SK-N-SH (cell line): ENCODE results near the gene SIM1. TPM values are rescaled to one million over a fixed set of nuclear protein-coding genes. Genes with fewer than 3 reads are reported as not detected.

Source experiments
- CTCF ChIA-PET: fragments of 300-600, 350-600 bp; formaldehyde crosslinking; extraction: SDS; loops from one replicate; lab custom pipeline; 2021; lab: Yijun Ruan, JAX
- POLR2A ChIA-PET: fragments of 350-600 bp; sonication (Branson Sonifier 250); formaldehyde crosslinking; extraction: SDS; loops from one replicate; lab custom pipeline; 2020; ENCODE audit warnings: antibody characterized with exemption, inconsistent platforms; lab: Yijun Ruan, JAX
- DNase-seq: peaks from one replicate; pipeline ENCODE4 v3.0.0; 2012
- H2AFZ ChIP-seq: fragments of 200-600 bp; sonication (generic); 2 replicates; pipeline ENCODE4 v1.8.1; 2016; ENCODE audit warnings: antibody characterized with exemption, mild to moderate bottlenecking, low read depth
- H3F3A ChIP-seq: fragments of 200-600 bp; sonication (generic); replicated peaks from 2 replicates; pipeline ENCODE3; 2016; ENCODE audit warnings: antibody characterized with exemption, mild to moderate bottlenecking; ENCODE audit not compliant: insufficient read depth
- H3K27ac ChIP-seq, 2 experiments: fragments of 200-500 bp in 1 of 2; fragments of 200-600 bp in 1 of 2; sonication (Bioruptor generic) in 1 of 2; sonication (generic), shearing (Covaris generic) in 1 of 2; 2 replicates each; pipeline versions ENCODE4 v1.5.1 to v1.6.1; 2014 to 2016; ENCODE audit warnings: low read depth in 2 of 2, inconsistent platforms in 1 of 2, low read length in 1 of 2, mild to moderate bottlenecking in 1 of 2, mixed read lengths in 1 of 2
- H3K27me3 ChIP-seq: fragments of 200-600 bp; sonication (generic), shearing (Covaris generic); 2 replicates; pipeline ENCODE4 v1.6.1; 2016; ENCODE audit warnings: mixed run types; ENCODE audit not compliant: insufficient read depth
- H3K36me3 ChIP-seq, 2 experiments: fragments of 200-500 bp in 1 of 2; fragments of 200-600 bp in 1 of 2; sonication (Bioruptor generic) in 1 of 2; sonication (generic) in 1 of 2; replicated peaks in 1 of 2; 2 replicates each; pipeline versions ENCODE3 to v1.5.1; 2014 to 2016; ENCODE audit warnings: low read length in 1 of 2, mild to moderate bottlenecking in 1 of 2; ENCODE audit not compliant: insufficient read depth in 2 of 2, control insufficient read depth in 1 of 2
- H3K4me1 ChIP-seq, 2 experiments: fragments of 200-500 bp in 1 of 2; fragments of 200-600 bp in 1 of 2; sonication (Bioruptor generic) in 1 of 2; sonication (generic), shearing (Covaris generic) in 1 of 2; 2 replicates each; pipeline versions ENCODE4 v1.5.1 to v1.6.1; 2014 to 2016; ENCODE audit warnings: low read depth in 1 of 2, low read length in 1 of 2, mixed run types in 1 of 2; ENCODE audit not compliant: insufficient read depth in 2 of 2, control insufficient read depth in 1 of 2
- H3K4me2 ChIP-seq: fragments of 200-600 bp; sonication (generic), shearing (Covaris generic); 2 replicates; pipeline ENCODE4 v1.6.1; 2017; ENCODE audit warnings: mixed run types
- H3K4me3 ChIP-seq, 2 experiments: fragments of 200-500 bp in 1 of 2; fragments of 200-600 bp in 1 of 2; sonication (Bioruptor generic) in 1 of 2; sonication (generic), shearing (Covaris generic) in 1 of 2; 2 replicates each; pipeline versions ENCODE4 v1.5.1 to v1.8.1; 2014 to 2016; ENCODE audit warnings: low read depth in 2 of 2, inconsistent platforms in 1 of 2, low read length in 1 of 2, mild to moderate bottlenecking in 1 of 2, mixed read lengths in 1 of 2, moderate library complexity in 1 of 2
- H3K79me2 ChIP-seq: fragments of 200-600 bp; sonication (generic); 2 replicates; pipeline ENCODE4 v1.8.1; 2017; ENCODE audit warnings: mild to moderate bottlenecking; ENCODE audit not compliant: insufficient read depth
- H3K9ac ChIP-seq: fragments of 200-600 bp; sonication (generic); 2 replicates; pipeline ENCODE4 v1.6.1; 2017; ENCODE audit warnings: mixed run types
- H3K9me2 ChIP-seq: fragments of 200-600 bp; sonication (generic); 2 replicates; pipeline ENCODE4 v1.6.1; 2017; ENCODE audit warnings: mixed run types
- H3K9me3 ChIP-seq: fragments of 200-600 bp; sonication (generic); 2 replicates; pipeline ENCODE4 v1.6.1; 2017; ENCODE audit warnings: mixed run types, mild to moderate bottlenecking, moderate library complexity
- H4K20me1 ChIP-seq: fragments of 200-600 bp; sonication (generic); 2 replicates; pipeline ENCODE4 v1.6.1; 2017; ENCODE audit warnings: mild to moderate bottlenecking, mixed run types; ENCODE audit not compliant: insufficient read depth
- CTCF ChIP-seq: fragments of 200-600 bp; sonication (generic); IDR thresholded peaks from 2 replicates; pipeline ENCODE4 v1.6.1; 2017; ENCODE audit warnings: antibody characterized with exemption, mild to moderate bottlenecking, moderate library complexity
- ELF1 ChIP-seq: IDR thresholded peaks from 2 replicates; pipeline ENCODE4 v1.4.0; 2012
- FOSL2 ChIP-seq: IDR thresholded peaks from 2 replicates; pipeline ENCODE4 v1.4.0; 2012; ENCODE audit warnings: low read depth, mild to moderate bottlenecking, moderate library complexity, borderline replicate concordance
- GABPA ChIP-seq: IDR thresholded peaks from 2 replicates; pipeline ENCODE4 v1.4.0; 2012; ENCODE audit warnings: low read depth, mild to moderate bottlenecking
- JUND ChIP-seq: IDR thresholded peaks from 2 replicates; pipeline ENCODE4 v1.4.0; 2012
- MEF2A ChIP-seq: IDR thresholded peaks from 2 replicates; pipeline ENCODE4 v1.4.0; 2012; ENCODE audit warnings: low read depth, borderline replicate concordance
- RXRA ChIP-seq: IDR thresholded peaks from 2 replicates; pipeline ENCODE4 v1.4.0; 2012; ENCODE audit warnings: low read depth, mild to moderate bottlenecking, borderline replicate concordance
- SIN3A ChIP-seq: IDR thresholded peaks from 2 replicates; pipeline ENCODE4 v1.6.1; 2012; ENCODE audit warnings: low read depth, mild to moderate bottlenecking, low read length, moderate library complexity, borderline replicate concordance
- SMC3 ChIP-seq: IDR thresholded peaks from 2 replicates; pipeline ENCODE4 v1.6.1; 2012; ENCODE audit warnings: low read depth, low read length, improper control_type of control experiment
- TAF1 ChIP-seq: IDR thresholded peaks from 2 replicates; pipeline ENCODE4 v1.6.1; 2012; ENCODE audit warnings: low read depth, mild to moderate bottlenecking, low read length, moderate library complexity, borderline replicate concordance
- USF1 ChIP-seq: IDR thresholded peaks from 2 replicates; pipeline ENCODE4 v1.4.0; 2012; ENCODE audit warnings: low read depth, borderline replicate concordance
- ZBTB33 ChIP-seq: IDR thresholded peaks from 2 replicates; pipeline ENCODE4 v1.4.0; 2012; ENCODE audit warnings: low read depth, borderline replicate concordance
- WGBS: methylation state at CpG from one replicate; pipeline ENCODE4 v1.1.6; 2017; ENCODE audit warnings: low lambda C conversion rate; 5-methylcytosine and 5-hydroxymethylcytosine counted together
- polyA plus RNA-seq, 3 experiments: library from polyadenylated mRNA; depleted of rRNA; stranded (reverse); fragments of >200 nt; gene quantifications; 2 replicates each; pipeline ENCODE4 v1.2.3, GENCODE V29; 2012
- TF ChIP-seq, protein P1 (sequence below): fragments of 150-350 bp; IDR thresholded peaks from 2 replicates; pipeline ENCODE4 v1.6.1; 2017; ENCODE audit warnings: antibody characterized with exemption, low read length, low read depth, borderline replicate concordance

The SIM1 gene
- polyA plus RNA-seq, 1 of the 3 experiments (the other 2 are of a cell fraction), result not detected

GRCh38 chr6:100490065-100490464, 25.3 kb upstream of the SIM1 start:
- H3K4me2 ChIP-seq, result no peak overlapping the region
- H3K9me2 ChIP-seq, result no peaks in the 10 kb centered on the region
- ChIA-PET POLR2A (no interaction called here), CTCF (no interaction called here)
- H3K27me3 ChIP-seq, result peaks cover 36% of the 10 kb centered on the region; the same call in 1 of the 2 replicates
- no peak for TF ChIP-seq FOSL2
- H3F3A ChIP-seq, result no peaks in the 10 kb centered on the region
- H3K4me1 ChIP-seq, result no peaks in the 10 kb centered on the region
- no peak for DNase-seq
- no peak overlapping the region for H3K4me3 ChIP-seq
- H3K27ac ChIP-seq, result no peak overlapping the region
- H4K20me1 ChIP-seq, result no peaks in the 10 kb centered on the region
- H3K36me3 ChIP-seq, result no peaks in the 10 kb centered on the region
- 39% methylated on average over 2 of the region's 2 CpGs for WGBS
- no peaks in the 10 kb centered on the region for H3K9me3 ChIP-seq
- H3K79me2 ChIP-seq, result no peaks in the 10 kb centered on the region
- H2AFZ ChIP-seq, result no peak overlapping the region
- no peak overlapping the region for H3K9ac ChIP-seq

DNA sequence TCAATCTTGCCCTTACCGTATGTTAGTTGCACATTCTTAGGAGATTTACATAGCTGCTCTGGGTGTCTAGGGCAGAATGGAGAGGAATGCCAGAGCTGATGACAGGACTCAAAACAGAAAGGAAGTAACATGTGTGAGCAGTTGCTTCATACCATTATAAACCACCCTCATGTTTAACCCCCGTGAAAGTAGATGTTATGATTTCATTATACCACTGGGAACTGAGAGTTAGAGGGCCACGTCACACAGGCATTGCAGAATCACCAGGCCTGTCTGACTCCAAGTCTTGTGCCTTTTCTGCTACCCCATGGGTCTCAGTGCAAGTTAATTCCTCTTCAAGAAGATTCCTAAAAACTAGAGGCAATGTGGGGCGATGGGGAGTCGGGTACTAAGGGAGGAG, 23.5 kb upstream of the SIM1 start:
- ChIA-PET CTCF (interaction anchor here (1.2 kb wide), 1 partner anchor 372 kb away, joined by 3 read pairs; no protein-coding TSS in a partner anchor), POLR2A (no interaction called here)
- Histone ChIP-seq H3K9ac (no peak overlapping the region), H3K4me2 (no peak overlapping the region), H3K27ac (no peak overlapping the region), H2AFZ (no peak overlapping the region), H3K9me2 (no peaks in the 10 kb centered on the region), H3K36me3 (no peaks in the 10 kb centered on the region), H4K20me1 (no peaks in the 10 kb centered on the region), H3K4me1 (no peaks in the 10 kb centered on the region), H3K4me3 (no peak overlapping the region), H3K9me3 (no peaks in the 10 kb centered on the region), H3K79me2 (no peaks in the 10 kb centered on the region), H3K27me3 (peaks cover 35% of the 10 kb centered on the region; the same call in 1 of the 2 replicates), H3F3A (no peaks in the 10 kb centered on the region)
- no peak for DNase-seq
- no peak for TF ChIP-seq CTCF
- TF ChIP-seq RXRA, result no peak
- TF ChIP-seq SMC3, result no peak
- no peak for TF ChIP-seq USF1
- TF ChIP-seq, protein P1, sequence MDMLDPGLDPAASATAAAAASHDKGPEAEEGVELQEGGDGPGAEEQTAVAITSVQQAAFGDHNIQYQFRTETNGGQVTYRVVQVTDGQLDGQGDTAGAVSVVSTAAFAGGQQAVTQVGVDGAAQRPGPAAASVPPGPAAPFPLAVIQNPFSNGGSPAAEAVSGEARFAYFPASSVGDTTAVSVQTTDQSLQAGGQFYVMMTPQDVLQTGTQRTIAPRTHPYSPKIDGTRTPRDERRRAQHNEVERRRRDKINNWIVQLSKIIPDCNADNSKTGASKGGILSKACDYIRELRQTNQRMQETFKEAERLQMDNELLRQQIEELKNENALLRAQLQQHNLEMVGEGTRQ, result no peak
- 7% methylated on average over 5 of the region's 5 CpGs for WGBS

DNA sequence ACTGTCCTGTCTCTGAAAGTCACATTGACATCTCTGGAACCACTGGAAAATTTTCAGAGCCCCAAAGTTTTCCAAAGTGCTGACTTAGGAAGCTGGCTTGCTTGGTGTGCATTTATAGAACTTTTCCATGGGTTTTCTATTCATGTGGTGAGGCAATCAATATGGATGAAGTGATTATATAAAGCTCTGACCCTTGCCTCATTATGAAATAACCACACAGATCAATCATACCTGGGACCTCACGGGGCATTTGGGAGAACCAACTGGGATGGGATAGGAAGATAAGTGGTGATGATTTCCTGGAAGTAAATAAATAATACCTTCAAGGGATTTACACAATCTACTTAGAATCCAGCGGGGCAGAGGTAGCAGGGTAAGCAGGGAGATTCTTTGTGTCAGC, 22.9 kb upstream of the SIM1 start:
- WGBS, result 11% methylated on average over 2 of the region's 2 CpGs
- H3K27ac ChIP-seq, result no peak overlapping the region
- H3K9ac ChIP-seq, result no peak overlapping the region
- H2AFZ ChIP-seq, result no peak overlapping the region
- no peak overlapping the region; a peak in 1 of 4 replicates for H3K4me3 ChIP-seq
- ChIA-PET POLR2A (no interaction called here), CTCF (interaction anchor here (1.2 kb wide), 1 partner anchor 371 kb away, joined by 3 read pairs; no protein-coding TSS in a partner anchor)
- H3K9me3 ChIP-seq, result no peaks in the 10 kb centered on the region
- no peak overlapping the region for H3K4me2 ChIP-seq
- no peaks in the 10 kb centered on the region for H3K4me1 ChIP-seq
- H3F3A ChIP-seq, result no peaks in the 10 kb centered on the region
- H3K9me2 ChIP-seq, result no peaks in the 10 kb centered on the region
- no peaks in the 10 kb centered on the region for H3K36me3 ChIP-seq
- H3K79me2 ChIP-seq, result no peaks in the 10 kb centered on the region
- no peak for DNase-seq
- peaks cover 31% of the 10 kb centered on the region; the same call in 1 of the 2 replicates for H3K27me3 ChIP-seq
- H4K20me1 ChIP-seq, result no peaks in the 10 kb centered on the region
- TF ChIP-seq MEF2A, result no peak
- TF ChIP-seq ELF1, result no peak
- TF ChIP-seq GABPA, result no peak
- TF ChIP-seq, protein P1, result no peak
- TF ChIP-seq SIN3A, result no peak
- no peak for TF ChIP-seq JUND
- no peak for TF ChIP-seq USF1
- TF ChIP-seq TAF1, result no peak
- no peak for TF ChIP-seq ZBTB33
